SKM-1 treated with dmso at 0.1 percent for 144 hours (cell line): ENCODE data around the gene MRPL53.
"Not testable (repeated sequence)": the region's sequence is repeated elsewhere in the genome, so short reads cannot be mapped to it uniquely, and the experiment has no call there.

Experiments
- DNase-seq: peaks from one replicate; lab custom pipeline; 2025; ENCODE audit not compliant: unreplicated experiment; lab: John Stamatoyannopoulos, UW

The MRPL53 gene

DNA sequence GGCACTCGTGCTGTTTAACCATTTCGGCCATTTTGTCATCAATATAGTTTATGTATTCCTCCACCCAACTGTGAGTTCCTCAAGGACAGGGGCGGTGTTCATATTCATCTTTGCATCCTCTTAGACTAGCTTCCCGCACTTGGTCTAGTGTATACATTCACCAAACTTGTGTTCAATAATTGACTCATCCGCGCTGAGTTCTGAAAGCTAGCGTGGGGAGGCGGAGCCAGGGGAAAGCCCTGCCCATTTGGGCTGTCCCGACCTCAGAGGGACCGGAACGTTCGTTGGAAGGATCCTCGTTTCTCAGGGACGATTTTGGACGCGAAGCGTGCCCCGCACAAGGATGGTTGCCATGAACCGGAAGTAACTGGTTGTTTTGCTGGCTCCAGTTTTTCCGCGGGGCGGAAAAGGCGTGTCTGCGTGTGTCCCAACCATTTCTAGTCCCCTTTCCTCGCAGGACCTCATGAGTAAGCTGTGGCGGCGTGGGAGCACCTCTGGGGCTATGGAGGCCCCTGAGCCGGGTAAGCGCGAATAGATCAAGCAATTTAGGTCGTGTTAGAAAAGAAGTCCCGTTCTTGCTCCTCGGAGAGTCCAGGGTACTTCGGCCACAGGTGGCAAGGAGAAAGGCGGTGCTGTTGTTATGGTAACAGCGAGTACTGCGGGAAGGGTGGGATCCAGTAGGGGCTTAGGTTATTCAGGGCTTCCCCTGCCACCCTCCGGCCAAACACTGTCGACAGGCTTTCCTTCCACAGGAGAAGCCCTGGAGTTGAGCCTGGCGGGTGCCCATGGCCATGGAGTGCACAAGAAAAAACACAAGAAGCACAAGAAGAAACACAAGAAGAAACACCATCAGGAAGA is 17.6 kb downstream of the MRPL53 start, which contains the start of gene INO80B:
INO80B (plus strand) TSS at position 434 of the 858 bp plus-strand sequence; CDS start at position 464, 30 bp downstream.
- peak; percentile 94 for DNase-seq

DNA sequence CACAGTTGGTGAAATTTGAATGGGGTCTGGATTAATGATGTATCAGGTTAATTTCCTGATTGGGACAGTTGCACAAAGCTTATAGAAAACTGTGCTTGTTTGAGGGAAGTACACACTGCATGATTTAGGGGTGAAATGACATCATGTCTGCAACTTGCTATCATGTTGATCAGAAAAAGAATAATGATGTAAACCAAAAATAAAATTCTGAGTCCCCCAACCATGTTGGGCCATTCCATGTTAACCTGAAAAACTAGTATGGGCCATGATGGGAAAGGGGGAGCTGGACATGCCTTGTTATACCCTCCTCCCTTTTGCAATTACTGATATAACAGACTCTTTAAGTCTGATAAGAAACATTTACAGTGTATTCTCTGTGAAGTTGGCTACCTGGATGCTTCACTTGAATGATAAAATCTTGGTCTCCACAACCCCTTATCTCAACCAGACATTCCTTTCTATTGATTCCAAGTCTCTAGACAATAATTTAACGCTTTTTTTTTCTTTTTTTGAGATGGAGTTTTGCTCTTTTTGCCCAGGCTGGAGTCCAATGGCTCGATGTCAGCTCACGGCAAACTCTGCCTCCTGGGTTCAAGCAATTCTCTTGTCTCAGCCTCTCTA is 21.8 kb downstream of the MRPL53 start:
- DNase-seq: no peak

DNA sequence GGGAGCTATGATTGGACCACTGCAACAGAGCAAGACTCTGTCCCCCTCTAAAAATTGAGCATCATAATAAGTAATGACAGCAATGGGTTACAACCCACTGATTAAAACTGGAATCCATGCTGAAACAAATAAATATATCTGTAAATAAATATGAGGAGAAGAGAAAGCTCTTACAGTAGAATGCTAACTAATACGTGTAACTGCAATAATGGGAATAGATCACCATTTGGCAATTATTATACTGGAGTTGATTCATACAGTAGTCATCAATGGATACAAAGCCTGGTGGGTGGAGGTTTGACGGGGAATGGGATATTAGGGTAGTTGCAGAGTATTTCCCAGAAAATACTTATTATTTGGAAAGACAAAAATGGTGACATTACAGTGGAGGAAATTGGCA is 23.7 kb downstream of the MRPL53 start:
- DNase-seq: no peak

DNA sequence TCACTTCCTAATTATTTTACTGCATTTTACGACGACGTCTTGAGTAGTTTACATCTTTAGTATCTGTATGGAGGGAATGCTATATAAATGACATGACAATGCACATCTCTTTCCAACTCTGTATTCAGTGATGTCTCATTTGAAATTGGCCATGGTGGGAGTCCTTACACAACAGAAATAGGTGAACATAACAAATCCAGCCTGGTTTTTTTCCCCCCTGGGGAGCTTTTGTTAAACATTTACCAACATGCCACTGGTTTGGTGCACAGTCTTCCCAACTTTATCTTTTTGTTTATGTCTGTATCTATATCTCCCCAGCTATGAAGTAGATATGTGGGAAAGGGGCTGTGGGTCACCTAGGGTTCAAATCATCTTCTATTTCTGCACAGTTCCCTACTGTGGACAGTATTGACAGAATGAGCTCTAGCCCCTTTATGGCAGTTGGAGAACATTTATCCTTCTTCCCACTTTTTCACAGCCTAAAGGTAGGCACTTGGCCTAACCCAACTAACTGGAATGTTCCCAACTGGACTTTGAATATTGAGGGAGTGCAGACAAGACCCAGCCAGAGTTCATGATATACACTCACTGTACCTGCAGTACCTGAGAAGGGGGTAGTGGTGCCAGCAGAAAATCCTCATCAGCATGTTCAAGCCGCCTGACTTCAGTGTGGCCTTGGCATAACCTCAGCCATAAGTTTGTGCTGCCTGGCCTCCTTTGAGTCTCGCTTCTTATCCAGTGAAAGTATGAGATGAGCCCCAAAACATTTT is 25.1 kb downstream of the MRPL53 start:
- no peak for DNase-seq

DNA sequence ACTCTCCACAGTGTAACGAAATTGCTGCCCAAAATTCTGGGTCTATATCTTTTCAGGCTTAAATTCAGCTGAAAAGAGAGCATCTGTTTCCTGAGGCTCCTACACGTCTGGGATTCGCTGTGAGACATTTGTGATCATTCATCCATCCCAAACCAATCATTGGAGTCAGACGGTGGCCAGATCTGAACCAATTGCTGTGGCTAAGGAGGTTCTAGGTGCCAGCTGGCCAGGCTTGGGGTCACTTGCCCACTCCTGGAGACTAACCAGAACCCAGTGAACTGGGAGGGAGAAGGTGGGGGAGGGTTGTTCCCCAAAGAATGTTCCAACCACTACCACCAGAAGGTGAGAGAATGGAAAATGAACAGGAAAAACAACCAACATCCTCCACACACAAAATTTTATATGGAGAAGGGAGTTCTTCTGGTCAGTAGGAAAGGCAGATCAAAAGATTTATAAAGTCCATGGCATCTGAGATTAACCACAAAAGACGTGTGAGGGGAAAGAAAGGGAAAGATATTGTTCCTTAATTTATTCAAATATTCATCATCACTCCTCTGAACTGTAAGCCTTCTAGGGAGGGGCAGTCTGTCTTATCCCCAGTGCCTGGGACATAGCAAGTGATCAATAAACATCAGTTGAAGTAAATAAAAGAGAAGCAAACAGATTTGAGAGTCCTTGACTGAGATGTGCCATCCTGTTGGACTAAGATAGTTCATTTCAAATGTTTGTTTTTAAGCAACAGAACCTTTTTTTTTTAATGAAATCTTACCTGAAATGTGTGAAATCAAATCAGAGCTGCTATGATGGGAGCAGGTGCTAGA is 27.8 kb downstream of the MRPL53 start:
- DNase-seq: no peak

DNA sequence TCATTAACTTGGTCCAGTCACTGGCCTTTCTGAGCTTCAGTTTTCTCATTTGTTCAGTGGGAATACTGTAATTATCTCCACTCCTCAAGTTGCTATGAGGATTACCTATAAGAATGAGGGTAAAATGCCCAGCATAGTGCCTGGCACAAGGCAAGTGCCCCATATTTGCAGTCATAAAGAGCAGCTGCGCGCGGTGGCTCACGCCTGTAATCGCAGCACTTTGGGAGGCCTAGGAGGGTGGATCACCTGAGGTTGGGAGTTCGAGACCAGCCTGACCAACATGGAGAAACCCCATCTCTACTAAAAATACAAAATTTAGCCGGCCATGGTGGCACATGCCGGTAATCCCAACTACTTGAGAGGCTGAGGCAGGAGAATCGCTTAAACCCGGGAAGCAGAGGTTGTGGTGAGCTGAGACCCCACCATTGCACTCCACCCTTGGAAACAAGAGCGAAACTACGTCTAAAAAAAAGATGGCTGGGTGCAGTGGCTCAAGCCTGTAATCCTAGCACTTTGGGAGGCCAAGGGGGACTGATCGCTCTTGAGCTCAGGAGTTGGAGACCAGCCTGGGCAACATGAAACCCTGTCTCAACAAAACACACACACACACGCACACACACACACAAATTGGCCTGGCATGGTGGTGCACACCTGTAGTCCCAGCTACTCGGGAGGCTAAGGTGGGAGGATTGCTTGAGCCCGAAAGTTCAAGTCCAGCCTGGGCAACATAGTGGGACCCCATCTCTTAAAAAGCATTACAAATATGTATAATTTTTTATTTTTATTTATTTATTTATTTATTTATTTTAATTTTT is 29.8 kb downstream of the MRPL53 start:
- DNase-seq: not testable (repeated sequence)

DNA sequence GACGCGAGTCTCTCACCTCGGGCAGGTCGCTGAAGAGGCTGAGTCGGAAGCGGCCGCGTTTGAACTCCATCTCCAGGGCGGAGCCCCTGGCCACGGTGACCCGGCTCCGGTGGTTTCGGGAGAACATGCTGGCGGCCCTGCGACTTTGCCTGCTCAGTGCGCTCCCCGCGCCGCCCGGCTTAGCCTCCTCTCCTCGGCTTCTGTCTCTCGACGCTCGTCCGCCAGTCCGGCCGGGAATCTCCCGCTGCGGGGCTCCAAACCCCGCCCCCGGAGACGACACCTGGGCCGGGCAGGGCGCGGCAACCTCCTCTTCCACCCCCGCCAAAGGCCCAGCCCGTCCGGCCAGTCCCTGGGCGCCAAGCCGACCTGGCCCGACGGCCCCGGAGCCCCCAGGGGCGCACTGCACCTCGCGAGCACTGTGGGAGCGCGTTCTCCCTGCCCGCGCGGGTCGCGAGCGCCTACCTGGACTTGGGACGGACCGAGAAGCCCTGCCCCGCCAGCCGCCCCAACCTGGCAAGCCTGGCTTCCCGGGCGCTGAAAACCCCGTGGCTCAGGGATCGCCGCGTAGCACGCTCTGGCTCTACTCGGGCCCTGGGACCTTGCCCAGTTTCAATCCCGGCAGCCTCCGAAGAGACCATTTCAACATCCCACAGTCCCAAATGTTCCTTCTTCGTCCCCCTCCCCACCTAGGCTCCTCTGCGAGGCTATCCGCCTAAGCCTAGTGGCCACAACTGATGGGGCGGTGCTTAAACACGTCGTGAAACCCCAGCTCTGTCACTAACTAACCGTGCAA is 30.6 kb downstream of the MRPL53 start, which contains the start of gene RTKN:
RTKN (minus strand) TSS at position 248 of the 793 bp plus-strand sequence; CDS start at position 127, 121 bp downstream.
- DNase-seq: no peak

DNA sequence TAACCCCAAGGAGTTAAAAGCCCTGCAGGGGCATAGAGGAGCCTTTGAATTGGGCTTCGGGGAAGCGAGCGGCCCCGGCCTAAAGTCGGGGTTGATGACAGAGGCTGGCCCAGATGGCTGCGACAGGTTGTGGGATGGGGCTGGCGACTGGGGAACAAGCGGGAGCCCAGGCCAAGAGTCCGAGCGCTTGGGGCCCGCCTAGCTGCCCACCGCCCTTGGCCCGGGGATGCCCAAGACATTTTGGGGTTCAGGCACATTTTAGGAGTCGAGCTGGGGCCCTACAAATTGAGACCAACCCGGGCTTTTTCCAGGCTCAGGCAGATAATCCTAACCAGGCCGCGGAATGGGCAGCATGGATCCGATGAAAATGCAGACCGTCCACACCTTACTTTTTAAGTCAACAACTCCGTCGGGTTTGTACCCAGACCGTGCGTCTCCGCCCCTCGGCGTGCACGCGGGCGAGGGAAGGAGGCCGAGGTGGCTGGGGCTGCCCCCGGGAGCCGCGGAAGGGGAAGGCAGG is 31.2 kb downstream of the MRPL53 start:
- no peak for DNase-seq

DNA sequence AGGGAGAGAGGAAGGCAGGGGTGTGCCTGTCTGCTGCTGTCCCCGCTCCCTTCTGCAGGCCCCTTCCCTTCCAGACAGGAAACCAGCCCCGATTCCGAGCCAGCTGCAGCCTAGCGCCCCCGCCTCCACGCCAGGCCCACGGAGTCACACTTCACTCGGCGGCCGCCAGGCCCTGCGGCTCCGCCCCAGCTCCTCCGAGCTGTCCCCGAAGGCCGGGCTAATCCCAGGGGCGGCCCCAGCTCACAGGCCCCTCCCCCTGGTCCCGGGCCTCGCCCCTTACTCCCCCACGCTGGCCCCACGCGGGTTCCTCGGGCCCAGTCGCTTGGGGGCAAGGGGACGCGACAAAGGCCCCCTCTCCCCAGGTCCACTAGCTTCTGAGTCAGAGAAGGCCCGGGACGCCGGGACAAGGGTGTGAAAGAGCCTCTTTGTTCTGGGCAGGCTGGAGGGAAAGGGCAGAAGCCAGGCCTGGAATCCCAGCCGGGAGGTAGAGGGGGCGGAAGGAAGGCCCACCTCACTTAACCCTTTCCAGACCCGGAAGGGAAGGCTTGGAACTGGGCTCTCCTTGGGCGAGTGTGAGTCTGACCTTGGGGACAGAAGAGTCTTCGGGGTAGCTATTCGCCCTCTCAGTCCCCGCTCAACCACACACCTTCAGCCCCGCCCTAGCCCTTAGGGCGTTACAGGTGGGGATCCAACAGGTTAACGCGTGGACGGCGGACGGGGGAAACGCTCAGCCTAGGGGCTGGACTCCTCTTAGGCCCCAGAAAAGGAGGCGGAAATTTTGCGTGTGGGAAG is 31.9 kb downstream of the MRPL53 start:
- DNase-seq: peak; percentile 70

DNA sequence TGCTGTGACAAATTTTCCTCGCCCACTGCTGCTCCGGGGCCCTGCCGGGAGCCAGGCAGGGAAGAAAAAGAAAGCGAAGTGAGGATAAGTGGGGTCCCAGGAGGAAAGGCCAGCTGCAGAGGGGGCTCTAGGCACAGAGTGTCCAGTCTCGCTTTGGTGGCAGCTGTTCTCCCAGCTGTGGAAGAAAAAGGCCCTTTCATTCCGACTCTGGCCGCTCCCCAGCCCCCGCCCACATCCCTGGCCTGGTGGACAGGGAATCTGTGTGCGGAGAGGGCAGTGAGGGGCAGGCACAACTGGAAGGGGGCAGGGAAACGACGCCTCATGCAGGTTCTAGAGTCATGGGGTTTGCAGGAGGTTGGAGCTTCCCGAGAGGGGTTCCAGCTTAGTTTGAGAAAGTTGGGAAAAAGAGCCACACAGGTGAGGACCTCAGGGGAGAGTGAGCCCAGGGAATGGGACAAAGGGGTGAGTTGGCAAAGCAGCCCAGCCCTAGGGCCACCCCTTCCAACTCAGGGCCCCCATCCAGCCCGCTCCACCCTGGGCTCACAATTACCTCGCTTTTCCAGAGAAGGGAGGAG is 32.6 kb downstream of the MRPL53 start:
- no peak for DNase-seq

DNA sequence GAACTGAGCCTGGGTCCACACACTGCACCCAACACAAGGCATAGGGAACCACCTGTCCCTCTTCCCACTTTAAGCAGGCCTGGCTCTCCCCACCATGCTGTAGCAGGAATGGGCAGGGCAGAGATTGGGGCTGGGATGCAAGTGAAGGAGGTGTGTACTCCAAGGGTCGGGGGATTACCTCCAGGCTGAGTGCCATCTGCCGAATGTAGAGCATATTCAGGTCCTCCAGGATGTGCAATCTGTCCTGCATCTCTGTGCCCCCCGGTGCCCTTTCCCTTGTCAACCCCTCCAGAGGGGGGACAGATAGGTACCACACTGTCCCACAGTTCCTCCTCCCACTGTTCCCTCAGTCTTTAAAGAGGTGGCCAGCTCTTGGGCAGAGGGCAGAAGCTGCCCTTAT is 33.1 kb downstream of the MRPL53 start:
- no peak for DNase-seq

DNA sequence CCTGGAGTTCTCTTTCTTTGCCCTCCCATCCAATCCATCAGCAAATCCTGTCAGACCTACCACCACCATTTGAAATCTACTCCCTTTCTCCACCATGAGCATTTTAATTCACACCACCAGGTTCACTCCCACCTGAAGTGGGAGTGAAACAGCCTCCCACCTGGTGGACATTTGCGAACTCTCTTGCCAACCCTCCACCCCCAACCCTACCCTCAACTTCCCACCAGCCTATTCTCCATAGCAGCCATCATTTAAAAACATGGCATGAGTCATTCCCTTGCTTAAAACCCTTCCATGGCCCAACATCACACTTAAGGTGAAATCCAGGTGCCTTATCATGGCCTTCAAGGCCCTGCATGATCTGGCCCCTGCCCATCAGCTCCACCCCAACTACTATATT is 34.2 kb downstream of the MRPL53 start:
- no peak for DNase-seq

DNA sequence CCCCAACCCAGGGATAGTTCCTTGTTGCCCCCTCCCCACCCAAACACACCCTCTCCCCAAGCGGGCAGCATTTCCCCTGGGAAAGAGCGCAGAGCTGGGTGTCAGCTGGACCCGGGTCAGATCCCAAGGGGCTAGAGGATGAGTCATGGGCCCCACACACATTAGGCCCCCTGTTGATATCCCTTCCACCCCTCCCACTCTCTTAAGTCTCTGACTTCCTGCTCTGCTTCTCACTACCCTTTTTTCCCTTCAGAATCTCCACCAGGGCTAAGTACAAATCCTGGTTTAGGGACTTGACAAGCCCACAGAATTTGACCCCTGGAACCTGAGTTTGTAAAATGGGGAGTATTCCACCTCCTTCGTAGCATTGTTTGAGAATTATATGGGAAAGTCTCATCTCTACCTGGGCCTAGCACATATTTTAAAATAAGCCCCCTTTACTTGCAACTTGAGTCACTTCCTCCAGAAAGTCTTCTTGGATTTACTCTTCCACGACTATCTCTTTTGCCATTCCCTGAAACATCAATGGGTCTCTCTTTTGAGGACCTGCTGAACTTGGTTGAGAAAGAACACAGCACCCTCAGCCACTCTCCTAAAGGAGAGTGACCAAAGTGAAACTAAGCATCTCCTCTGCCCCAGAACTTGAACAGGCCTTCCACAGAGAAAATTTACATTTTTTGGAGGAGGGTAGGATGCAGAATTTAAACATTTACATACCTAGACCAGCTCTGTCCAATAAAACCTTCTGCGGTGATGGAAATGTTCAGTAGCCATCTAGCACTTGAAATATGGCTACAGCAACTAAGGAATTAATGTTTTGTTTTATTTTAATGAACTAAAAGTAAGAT is 35.4 kb downstream of the MRPL53 start:
- no peak for DNase-seq

DNA sequence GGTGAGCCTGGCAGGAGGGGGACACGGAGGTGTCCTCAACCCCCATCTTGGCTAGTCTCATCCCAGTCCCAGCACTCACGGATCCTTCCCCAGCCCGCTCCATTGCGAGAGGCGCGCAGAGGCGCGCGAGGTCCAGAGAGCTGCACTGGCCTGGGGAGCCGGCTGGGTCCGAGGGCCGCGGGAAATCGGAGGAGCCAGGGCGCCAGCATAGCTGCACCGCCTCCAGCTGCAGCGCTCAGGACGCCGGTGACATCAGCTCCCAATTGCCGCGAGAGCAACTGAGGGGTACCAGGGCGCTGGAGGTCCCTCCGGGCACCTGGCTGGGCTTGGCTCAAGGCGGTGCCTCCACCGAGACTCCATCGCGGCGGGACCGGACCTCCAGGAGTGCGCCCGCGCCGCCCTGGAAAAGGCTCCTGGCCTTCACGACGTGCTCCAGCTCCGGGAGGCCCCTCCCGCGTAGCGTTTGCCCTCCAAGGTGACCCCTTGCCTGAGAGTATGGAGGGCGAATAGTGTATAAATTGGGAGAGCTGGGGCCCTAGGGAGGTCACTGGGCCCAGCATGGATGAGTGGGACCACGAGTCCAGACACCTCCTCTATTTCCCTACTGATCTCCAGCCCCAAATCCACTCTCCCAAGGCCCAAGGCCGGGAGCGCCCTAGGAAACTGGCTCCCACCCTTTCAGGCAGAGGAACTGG is 36.2 kb downstream of the MRPL53 start:
- DNase-seq: no peak

DNA sequence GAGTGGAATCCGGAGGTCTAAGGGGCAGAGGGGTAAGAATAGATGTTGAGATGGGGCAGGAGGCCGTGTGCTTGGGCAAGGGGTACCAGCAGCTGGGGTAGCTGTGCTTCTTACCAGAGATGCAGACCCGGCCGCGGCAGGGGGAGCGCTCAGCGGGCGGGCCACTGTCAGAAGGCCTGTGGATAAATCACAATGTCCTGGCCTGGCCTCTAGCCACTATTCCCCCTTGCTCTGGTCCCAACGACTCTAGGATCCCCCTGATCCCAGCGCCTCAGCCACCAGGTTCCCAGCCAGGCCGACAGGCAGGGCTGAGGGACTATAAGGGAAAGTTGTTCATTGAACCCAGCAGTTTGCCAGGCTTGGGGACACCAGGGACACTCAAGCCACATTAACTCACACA is 42.0 kb downstream of the MRPL53 start:
- no peak for DNase-seq
